HepG2 (cell line): ENCODE results near the gene EPB41L5. TPM values are rescaled to one million over a fixed set of nuclear protein-coding genes. Genes with fewer than 3 reads are reported as not detected.

ENCODE experiments used
- ATAC-seq: fragments of 200-7000 bp; cut with Tn5 transposase; 3 replicates; pipeline ENCODE4 v1.9.1; 2020; ENCODE audit warnings: mild to moderate bottlenecking, moderate library complexity
- BruUV-seq: library from RNA; stranded (reverse); fragments of 400-500 nt; replicated peaks from 2 replicates; lab custom pipeline; 2021; lab: Mats Ljungman, UMichigan
- CTCF ChIA-PET: fragments of 300-600 bp; formaldehyde crosslinking; extraction: SDS; loops from one replicate; lab custom pipeline; 2021; ENCODE audit warnings: low total read pairs, inconsistent platforms, low intra/inter-chr PET ratio; lab: Yijun Ruan, JAX
- POLR2A ChIA-PET: fragments of 350-600 bp; sonication (Branson Sonifier 250); formaldehyde crosslinking; loops from one replicate; lab custom pipeline; 2020; ENCODE audit warnings: antibody characterized with exemption, inconsistent platforms; lab: Yijun Ruan, JAX
- DNase-seq: peaks from one replicate; pipeline ENCODE4 v3.0.0-alpha.2; 2015; ENCODE audit warnings: low spot score
- FAIRE-seq: peaks from 3 replicates; lab custom pipeline; 2011; peaks lifted over from hg19 to GRCh38; lab: Jason Lieb, UNC
- H2AFZ ChIP-seq: one replicate; pipeline ENCODE4 v1.6.1; 2011; ENCODE audit warnings: low read length, inconsistent platforms
- H3K27ac ChIP-seq: fragments of 300-600 bp; 3 replicates; pipeline ENCODE4 v1.8.0; 2011; ENCODE audit warnings: mixed run types, mild to moderate bottlenecking, mixed read lengths, low read length, inconsistent platforms; ENCODE audit not compliant: insufficient read depth; ENCODE audit errors: extremely low read length
- H3K27me3 ChIP-seq, 2 experiments: fragments of 200-600 bp in 1 of 2; 2 replicates in 1 of 2; 3 replicates in 1 of 2; pipeline versions ENCODE4 v1.6.0 to v1.8.0; 2011; ENCODE audit warnings: low read length in 2 of 2, mild to moderate bottlenecking in 2 of 2, moderate library complexity in 2 of 2, inconsistent platforms in 1 of 2; ENCODE audit not compliant: insufficient read depth in 2 of 2, control insufficient read depth in 1 of 2
- H3K36me3 ChIP-seq, 2 experiments: fragments of 200-600 bp in 1 of 2; replicated peaks in 1 of 2; 2 replicates in 1 of 2; 3 replicates in 1 of 2; pipeline versions ENCODE4 v1.5.1 to v1.8.0; 2011; ENCODE audit warnings: low read length in 2 of 2, inconsistent platforms in 1 of 2; ENCODE audit not compliant: insufficient read depth in 2 of 2, control insufficient read depth in 1 of 2
- H3K4me1 ChIP-seq: 2 replicates; pipeline ENCODE4 v1.5.1; 2012; ENCODE audit warnings: low read length, inconsistent platforms; ENCODE audit not compliant: insufficient read depth
- H3K4me2 ChIP-seq: 2 replicates; pipeline ENCODE4 v1.6.0; 2011; ENCODE audit warnings: low read depth, low read length, inconsistent platforms
- H3K4me3 ChIP-seq, 3 experiments: fragments of 200-600 bp in 1 of 3; sonication (generic), shearing (Covaris generic) in 1 of 3; replicated peaks in 1 of 3; 2 replicates each; pipeline ENCODE4 v1.5.1; 2011 to 2016; ENCODE audit warnings: low read length in 3 of 3, inconsistent platforms in 2 of 3, low read depth in 2 of 3, mild to moderate bottlenecking in 2 of 3, control low read depth in 1 of 3, mixed read lengths in 1 of 3; ENCODE audit not compliant: insufficient read depth in 1 of 3
- H3K79me2 ChIP-seq: one replicate; pipeline ENCODE4 v1.6.1; 2011; ENCODE audit warnings: low read length, inconsistent platforms; ENCODE audit not compliant: insufficient read depth
- H3K9ac ChIP-seq: 2 replicates; pipeline ENCODE4 v1.6.0; 2011; ENCODE audit warnings: mild to moderate bottlenecking, low read depth, low read length, inconsistent platforms; ENCODE audit not compliant: insufficient read depth
- H3K9me3 ChIP-seq: 2 replicates; pipeline ENCODE4 v1.5.1; 2012; ENCODE audit warnings: mild to moderate bottlenecking, low read length
- H4K20me1 ChIP-seq: 2 replicates; pipeline ENCODE4 v1.6.0; 2011; ENCODE audit warnings: inconsistent platforms, mild to moderate bottlenecking, low read length, moderate library complexity; ENCODE audit not compliant: insufficient read depth
- FOXC1 ChIP-seq: sonication (generic); formaldehyde crosslinking; IDR thresholded peaks from 2 replicates; pipeline ENCODE4 v1.8.0; 2022; ENCODE audit warnings: mild to moderate bottlenecking, missing genetic modification reagents, borderline replicate concordance
- PATZ1 ChIP-seq: sonication (generic); formaldehyde crosslinking; IDR thresholded peaks from 2 replicates; pipeline ENCODE4 v1.4.0; 2020; ENCODE audit warnings: missing genetic modification reagents
- REXO4 ChIP-seq: sonication (generic); formaldehyde crosslinking; IDR thresholded peaks from 2 replicates; pipeline ENCODE4 v1.8.0; 2022; ENCODE audit warnings: missing genetic modification reagents, mild to moderate bottlenecking, borderline replicate concordance
- RORA ChIP-seq: sonication (generic); formaldehyde crosslinking; IDR thresholded peaks from 2 replicates; pipeline ENCODE4 v1.5.0; 2020; ENCODE audit warnings: mild to moderate bottlenecking, missing genetic modification reagents, moderate library complexity
- SIN3A ChIP-seq: IDR thresholded peaks from 2 replicates; pipeline ENCODE4 v1.6.1; 2011; ENCODE audit warnings: low read depth, mild to moderate bottlenecking, control low read depth, low read length, borderline replicate concordance
- TMF1 ChIP-seq: sonication (generic); formaldehyde crosslinking; IDR thresholded peaks from 2 replicates; pipeline ENCODE4 v1.8.1; 2022; ENCODE audit warnings: low read depth, missing genetic modification reagents
- ZHX1 ChIP-seq: sonication (generic); formaldehyde crosslinking; IDR thresholded peaks from 2 replicates; pipeline ENCODE4 v1.8.1; 2022; ENCODE audit warnings: low read depth, mild to moderate bottlenecking, missing genetic modification reagents
- ZNF10 ChIP-seq: sonication (generic); formaldehyde crosslinking; IDR thresholded peaks from 2 replicates; pipeline ENCODE4 v1.4.0; 2020; ENCODE audit warnings: mild to moderate bottlenecking, low read depth, missing genetic modification reagents, borderline replicate concordance
- ZNF564 ChIP-seq: sonication (generic); formaldehyde crosslinking; IDR thresholded peaks from 2 replicates; pipeline ENCODE4 v1.8.1; 2023; ENCODE audit warnings: mild to moderate bottlenecking, missing genetic modification reagents
- ZNF615 ChIP-seq: sonication (generic); formaldehyde crosslinking; IDR thresholded peaks from 2 replicates; pipeline ENCODE4 v1.5.0; 2020; ENCODE audit warnings: mild to moderate bottlenecking, missing genetic modification reagents, borderline replicate concordance
- WGBS: methylation state at CpG from one replicate; pipeline ENCODE4 v1.1.6; 2017; ENCODE audit warnings: low lambda C conversion rate; 5-methylcytosine and 5-hydroxymethylcytosine counted together
- in situ Hi-C: cut with HindIII; loops from 2 replicates; pipeline ENCODE4 v1.10.0; 2017; ENCODE audit warnings: low pct_unique_long_range_greater_than_20kb; ENCODE audit not compliant: extremely low pct_ligation_motif_present
- intact Hi-C: fragments of 100-400 bp; cut with micrococcal nuclease; formaldehyde crosslinking; loops from one replicate; pipeline ENCODE4 v1.10.0; 2022; ENCODE audit not compliant: unreplicated experiment
- polyA plus RNA-seq, 8 experiments: library from polyadenylated mRNA; depleted of rRNA in 3 of 8; stranded (reverse) in 7 of 8; unstranded in 1 of 8; fragments of >200 nt; fragmentation: Illumina TruSeq in 4 of 8; extraction: Trizol in 4 of 8; gene quantifications; 2 replicates each; pipeline versions ENCODE4 v1.2.1 to v1.2.3, GENCODE V29; 2011 to 2016; ENCODE audit warnings: low read depth in 4 of 8, missing spikeins in 1 of 8, mixed read lengths in 1 of 8; ENCODE audit not compliant: insufficient read depth in 1 of 8
- total RNA-seq, 5 experiments: library from RNA; depleted of rRNA; stranded (reverse); fragments of >200 nt; fragmentation: Illumina TruSeq; extraction: Trizol; gene quantifications; 2 replicates each; pipeline ENCODE4 v1.2.3, GENCODE V29; 2016; ENCODE audit warnings: low read depth in 1 of 5
- TF ChIP-seq, protein P1 (sequence below), 2 experiments: sonication (generic) in 1 of 2; formaldehyde crosslinking in 1 of 2; IDR thresholded peaks; 2 replicates each; pipeline versions ENCODE4 v1.4.0 to v1.6.1; 2016 to 2020; ENCODE audit warnings: borderline replicate concordance in 1 of 2, low read depth in 1 of 2, mild to moderate bottlenecking in 1 of 2, missing genetic modification reagents in 1 of 2

The EPB41L5 gene
- total and polyA plus RNA-seq, 2 of the 13 experiments (the other 11 are each of a cell fraction or from before 2014, with no cell fraction given), result 40.5 to 47.5 TPM

DNA sequence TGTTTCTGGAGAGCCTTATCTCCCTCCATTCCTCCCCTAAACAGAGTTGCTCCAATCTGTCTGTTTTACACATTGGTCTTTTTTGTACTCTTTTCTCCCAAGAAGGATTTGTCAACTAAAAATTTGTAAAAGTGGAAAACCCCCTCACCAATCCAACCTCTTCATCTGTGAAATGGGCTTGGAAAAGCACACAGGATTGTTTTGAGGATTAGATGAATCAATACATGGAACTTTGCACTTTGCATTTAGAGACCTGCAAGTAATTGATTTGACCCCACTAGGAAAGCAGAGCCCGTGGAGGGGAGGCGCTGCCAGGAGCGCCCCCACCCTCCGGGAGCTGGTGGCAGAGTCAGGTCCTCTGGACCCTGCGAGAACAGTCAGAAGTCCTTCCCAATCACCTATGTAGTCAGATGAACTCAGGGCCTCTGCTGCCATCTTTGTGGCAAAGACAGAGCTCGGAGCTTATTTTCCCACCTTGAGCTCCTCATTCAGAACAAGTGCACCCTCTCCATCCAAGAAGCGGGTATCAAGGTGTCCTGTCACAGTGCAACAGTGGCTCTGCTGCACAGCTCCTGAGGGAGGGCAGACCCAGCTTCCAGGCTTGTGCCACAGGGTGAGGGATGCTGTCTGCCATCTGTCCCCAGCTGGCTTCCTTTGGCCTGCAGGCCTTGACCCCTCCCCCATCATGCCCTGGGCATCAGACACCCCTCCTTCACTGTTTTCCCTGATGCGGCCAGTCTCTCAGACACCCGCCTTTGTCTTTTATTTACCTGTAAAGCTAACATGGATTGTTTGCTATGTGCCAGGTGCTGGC lies 212.1 kb downstream of the EPB41L5 start:
- ATAC-seq, result no peak
- H3K4me1 ChIP-seq, result peaks cover 78% of the 10 kb centered on the region
- in situ Hi-C loops, result no loop called here
- 12% methylated on average over 8 of the region's 9 CpGs for WGBS
- H3K4me3 ChIP-seq, result no peak overlapping the region
- H3K4me2 ChIP-seq, result peak overlapping the region; percentile 13; the same call in 1 of the 2 replicates
- no peak overlapping the region for H3K27ac ChIP-seq
- ChIA-PET POLR2A (interaction anchor here (1.0 to 1.2 kb wide), 2 partner anchors 15 to 33 kb away, joined by 3 read pairs; no protein-coding TSS in a partner anchor), CTCF (no interaction called here)
- no peaks in the 10 kb centered on the region for H4K20me1 ChIP-seq
- no peaks in the 10 kb centered on the region for H3K36me3 ChIP-seq
- DNase-seq, result no peak
- H2AFZ ChIP-seq, result no peak overlapping the region
- H3K9ac ChIP-seq, result no peak overlapping the region
- no peaks in the 10 kb centered on the region for H3K9me3 ChIP-seq
- intact Hi-C loops, result no loop called here
- no TSS peak for BruUV-seq
- peaks cover 14 to 41% of the 10 kb centered on the region in 2 experiments; a peak in 4 of 5 replicates for H3K27me3 ChIP-seq
- FAIRE-seq, result no peak
- no peaks in the 10 kb centered on the region for H3K79me2 ChIP-seq
- TF ChIP-seq FOXC1 (CRISPR knock-in tag) (no peak), ZNF564 (CRISPR knock-in tag) (no peak), SIN3A (no peak), RORA (CRISPR knock-in tag) (no peak), TMF1 (CRISPR knock-in tag) (0 out of 2 replicates have a peak, but pooled peaks have one; percentile 43), REXO4 (CRISPR knock-in tag) (no peak), ZHX1 (CRISPR knock-in tag) (no peak), PATZ1 (CRISPR knock-in tag) (peak; percentile 34; the same call in 1 of the 2 replicates), ZNF10 (CRISPR knock-in tag) (no peak), ZNF615 (CRISPR knock-in tag) (0 out of 2 replicates have a peak, but pooled peaks have one; percentile 38)
- TF ChIP-seq, protein P1, sequence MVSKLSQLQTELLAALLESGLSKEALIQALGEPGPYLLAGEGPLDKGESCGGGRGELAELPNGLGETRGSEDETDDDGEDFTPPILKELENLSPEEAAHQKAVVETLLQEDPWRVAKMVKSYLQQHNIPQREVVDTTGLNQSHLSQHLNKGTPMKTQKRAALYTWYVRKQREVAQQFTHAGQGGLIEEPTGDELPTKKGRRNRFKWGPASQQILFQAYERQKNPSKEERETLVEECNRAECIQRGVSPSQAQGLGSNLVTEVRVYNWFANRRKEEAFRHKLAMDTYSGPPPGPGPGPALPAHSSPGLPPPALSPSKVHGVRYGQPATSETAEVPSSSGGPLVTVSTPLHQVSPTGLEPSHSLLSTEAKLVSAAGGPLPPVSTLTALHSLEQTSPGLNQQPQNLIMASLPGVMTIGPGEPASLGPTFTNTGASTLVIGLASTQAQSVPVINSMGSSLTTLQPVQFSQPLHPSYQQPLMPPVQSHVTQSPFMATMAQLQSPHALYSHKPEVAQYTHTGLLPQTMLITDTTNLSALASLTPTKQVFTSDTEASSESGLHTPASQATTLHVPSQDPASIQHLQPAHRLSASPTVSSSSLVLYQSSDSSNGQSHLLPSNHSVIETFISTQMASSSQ (IDR thresholded peaks at IDR 0.05; ENCODE audit: low read depth), result no peak
- TF ChIP-seq, protein P1 (CRISPR knock-in tag; IDR thresholded peaks at IDR 0.05; ENCODE audit: borderline replicate concordance), result no peak
